Coronary artery (tissue), 2 donors: Measurements from ENCODE around the gene S100A4.
"Not testable (repeated sequence)": the region's sequence is repeated elsewhere in the genome, so short reads cannot be mapped to it uniquely, and the experiment has no call there.

Source experiments
- DNase-seq: peaks from one replicate; pipeline ENCODE4 v3.0.0-alpha.2; 2017; ENCODE audit warnings: low spot score
- H3K27ac ChIP-seq, 2 donors: fragments of 200-600 bp; sonication (generic); one replicate each; pipeline ENCODE4 v1.5.1; 2016 to 2019
- H3K4me3 ChIP-seq: fragments of 200-600 bp; sonication (generic); 2 replicates; pipeline ENCODE4 v1.5.1; 2016; ENCODE audit warnings: mild to moderate bottlenecking, moderate library complexity
- TF ChIP-seq, protein P1 (sequence below): fragments of 200-600 bp; sonication (generic); IDR thresholded peaks from one replicate; pipeline ENCODE4 v1.5.1; 2019; ENCODE audit warnings: antibody characterized with exemption

The S100A4 gene

DNA sequence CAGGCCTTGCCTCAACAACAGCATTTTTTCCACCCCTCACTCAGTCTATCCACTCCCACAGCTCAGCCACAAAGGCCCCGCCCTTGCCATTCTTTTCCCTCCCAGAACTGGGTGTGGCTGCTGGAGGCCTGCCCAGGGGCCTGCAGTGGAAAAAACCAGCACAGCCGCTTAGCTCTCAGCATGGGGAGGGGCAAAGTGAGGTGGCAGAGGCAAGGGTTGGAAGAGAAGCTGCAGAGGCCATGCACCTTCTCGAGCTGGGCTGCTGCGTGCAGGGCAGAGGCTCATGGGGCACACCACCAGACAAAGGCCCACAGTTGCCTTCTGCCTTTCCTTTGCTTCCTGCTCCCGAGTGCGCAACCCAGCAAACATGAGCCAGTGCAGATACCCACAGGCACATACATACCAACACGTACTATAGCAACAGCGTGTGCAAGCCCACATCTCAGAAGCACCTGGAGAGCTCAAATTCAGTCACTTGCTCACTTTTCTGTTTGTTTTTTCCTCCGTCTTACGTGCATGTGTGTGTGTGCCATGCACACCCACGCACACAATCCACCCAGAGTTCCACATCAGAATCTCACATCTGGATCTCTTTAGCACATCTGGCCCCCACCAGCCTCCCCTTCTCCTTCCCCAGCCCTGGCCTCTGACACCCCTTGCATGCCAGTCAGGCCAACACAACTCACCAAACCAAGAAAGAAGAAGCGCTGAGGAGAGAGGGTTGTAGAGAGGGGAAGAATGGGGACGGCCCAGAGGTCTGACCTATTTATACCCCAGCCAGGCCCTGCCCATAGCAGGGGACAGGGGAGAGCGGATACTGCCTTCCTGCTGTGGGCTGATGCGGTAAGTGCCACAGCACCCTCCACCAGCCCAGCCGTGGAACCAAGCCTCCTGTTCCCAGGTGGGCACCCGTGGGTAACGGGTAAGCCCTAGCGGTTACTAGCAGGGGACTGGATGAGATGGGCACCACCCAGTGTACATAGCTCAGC, at the start of gene S100A4:
Gene S100A4, minus strand, starts transcription at position 740 of the 989 bp plus-strand sequence. CDS start 1,012 bp downstream, outside the sequence.
- Histone ChIP-seq H3K4me3 (peak within 1 kb of the TSS; percentile 76), H3K27ac (peak within 1 kb of the TSS; percentile 38 to 96)

DNA sequence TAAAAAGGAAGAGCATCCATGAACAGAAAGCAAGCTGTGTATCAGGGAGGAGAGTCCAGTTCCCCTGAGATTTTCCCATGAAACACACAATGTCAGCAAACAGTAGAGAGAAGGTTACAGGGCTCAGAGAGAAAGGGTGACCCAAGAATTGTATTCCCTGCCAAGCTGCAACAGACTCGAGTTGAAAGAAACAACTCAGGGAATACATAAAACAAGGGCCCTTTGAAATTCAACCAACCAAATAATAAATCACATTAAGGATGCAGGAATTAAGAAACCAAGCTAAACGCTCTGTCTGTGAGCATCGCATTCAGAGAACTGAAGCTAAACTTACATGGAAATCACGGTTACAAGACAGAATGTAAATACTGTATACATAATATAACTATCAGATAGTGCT, 47.1 kb upstream of the S100A4 start:
- Histone ChIP-seq H3K4me3 (no peak overlapping the region), H3K27ac (no peak overlapping the region)
- no peak for DNase-seq
- TF ChIP-seq, protein P1, sequence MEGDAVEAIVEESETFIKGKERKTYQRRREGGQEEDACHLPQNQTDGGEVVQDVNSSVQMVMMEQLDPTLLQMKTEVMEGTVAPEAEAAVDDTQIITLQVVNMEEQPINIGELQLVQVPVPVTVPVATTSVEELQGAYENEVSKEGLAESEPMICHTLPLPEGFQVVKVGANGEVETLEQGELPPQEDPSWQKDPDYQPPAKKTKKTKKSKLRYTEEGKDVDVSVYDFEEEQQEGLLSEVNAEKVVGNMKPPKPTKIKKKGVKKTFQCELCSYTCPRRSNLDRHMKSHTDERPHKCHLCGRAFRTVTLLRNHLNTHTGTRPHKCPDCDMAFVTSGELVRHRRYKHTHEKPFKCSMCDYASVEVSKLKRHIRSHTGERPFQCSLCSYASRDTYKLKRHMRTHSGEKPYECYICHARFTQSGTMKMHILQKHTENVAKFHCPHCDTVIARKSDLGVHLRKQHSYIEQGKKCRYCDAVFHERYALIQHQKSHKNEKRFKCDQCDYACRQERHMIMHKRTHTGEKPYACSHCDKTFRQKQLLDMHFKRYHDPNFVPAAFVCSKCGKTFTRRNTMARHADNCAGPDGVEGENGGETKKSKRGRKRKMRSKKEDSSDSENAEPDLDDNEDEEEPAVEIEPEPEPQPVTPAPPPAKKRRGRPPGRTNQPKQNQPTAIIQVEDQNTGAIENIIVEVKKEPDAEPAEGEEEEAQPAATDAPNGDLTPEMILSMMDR, result no peak

More for the DNA sequence above, at the start of gene S100A4:
- TF ChIP-seq, protein P1, result no peak
- DNase-seq, result peak; percentile 97

DNA sequence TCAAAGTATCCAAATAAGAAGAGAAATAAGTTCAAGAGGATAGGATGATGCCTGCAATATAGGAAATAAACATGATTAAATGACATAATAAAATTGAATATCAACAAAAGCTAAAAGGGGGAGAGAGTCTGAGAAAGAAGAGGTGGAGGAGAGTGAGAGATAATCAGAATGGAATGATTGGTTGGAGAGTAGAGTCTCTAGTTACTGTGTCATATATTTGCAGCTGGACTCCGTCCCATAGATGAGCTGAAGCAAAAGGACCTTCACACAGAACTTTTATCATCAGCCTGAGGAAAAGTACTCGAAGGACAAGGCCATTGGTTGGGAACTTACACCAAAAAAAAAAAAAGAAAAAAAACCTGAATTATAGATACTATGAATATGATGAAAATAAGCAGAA, 42.9 kb upstream of the S100A4 start:
- TF ChIP-seq, protein P1, result no peak
- H3K27ac ChIP-seq, result no peak overlapping the region
- no peak for DNase-seq
- H3K4me3 ChIP-seq, result no peak overlapping the region

DNA sequence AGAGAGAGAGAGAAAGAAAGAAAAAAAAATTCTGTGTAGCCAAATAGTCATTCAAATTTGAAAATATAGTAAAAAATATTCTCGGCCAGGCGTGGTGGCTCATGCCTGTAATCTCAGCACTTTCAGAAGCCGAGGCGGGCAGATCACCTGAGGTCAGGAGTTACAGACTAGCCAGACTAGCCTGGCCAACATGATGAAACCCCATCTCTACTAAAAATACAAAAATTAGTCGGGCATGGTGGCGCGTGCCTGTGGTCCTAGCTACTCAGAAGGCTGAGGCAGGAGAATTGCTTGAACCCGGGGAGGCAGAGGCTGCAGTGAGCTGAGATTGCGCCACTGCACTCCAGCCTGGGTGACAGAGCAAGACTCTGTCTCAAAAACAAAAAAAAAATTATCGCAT, 42.4 kb upstream of the S100A4 start:
- not testable (repeated sequence) for DNase-seq, H3K4me3 ChIP-seq, H3K27ac ChIP-seq

DNA sequence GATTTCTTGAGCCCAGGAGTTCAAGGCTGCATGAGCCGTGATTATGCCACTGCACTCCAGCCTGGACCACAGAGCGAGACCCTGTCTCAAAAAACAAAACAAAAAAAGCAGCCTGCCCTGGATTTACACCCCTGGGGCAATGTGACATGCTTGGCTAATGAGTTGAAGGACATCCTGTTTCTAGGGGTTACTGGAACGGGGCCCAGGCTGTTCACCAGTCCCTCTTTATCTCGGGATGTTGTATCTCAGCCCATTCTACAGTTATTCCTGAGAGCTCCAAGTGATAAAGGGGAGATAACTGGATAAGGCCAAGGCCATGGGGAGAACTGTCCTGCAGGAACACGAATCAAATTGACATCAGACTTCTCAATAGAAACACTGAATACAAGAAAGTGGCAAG, 41.7 kb upstream of the S100A4 start:
- Histone ChIP-seq H3K27ac (no peak overlapping the region), H3K4me3 (no peak overlapping the region)
- TF ChIP-seq, protein P1, result no peak

DNA sequence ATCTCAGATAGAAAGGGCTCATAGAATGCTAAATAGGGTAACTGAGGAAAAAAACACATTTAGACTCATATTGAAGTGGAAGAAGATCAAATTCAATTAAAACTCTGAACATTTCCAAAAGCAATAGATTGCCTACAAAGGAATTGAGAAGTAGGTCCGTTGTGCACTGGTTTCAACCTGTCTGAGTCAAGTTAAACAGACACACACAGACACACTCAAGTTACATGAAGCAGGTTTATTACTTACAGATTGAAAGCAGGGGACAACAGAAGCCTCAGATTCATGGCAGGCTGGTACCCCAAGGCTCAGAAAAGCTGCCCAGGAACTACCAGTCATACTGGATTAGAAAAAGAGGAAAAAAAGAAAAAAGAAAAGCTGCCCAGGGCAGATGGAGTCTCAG, 40.7 kb upstream of the S100A4 start:
- no peak for DNase-seq
- Histone ChIP-seq H3K27ac (no peak overlapping the region), H3K4me3 (no peak overlapping the region)
- TF ChIP-seq, protein P1, result no peak

More for the DNA sequence above, 41.7 kb upstream of the S100A4 start:
- DNase-seq, result no peak

DNA sequence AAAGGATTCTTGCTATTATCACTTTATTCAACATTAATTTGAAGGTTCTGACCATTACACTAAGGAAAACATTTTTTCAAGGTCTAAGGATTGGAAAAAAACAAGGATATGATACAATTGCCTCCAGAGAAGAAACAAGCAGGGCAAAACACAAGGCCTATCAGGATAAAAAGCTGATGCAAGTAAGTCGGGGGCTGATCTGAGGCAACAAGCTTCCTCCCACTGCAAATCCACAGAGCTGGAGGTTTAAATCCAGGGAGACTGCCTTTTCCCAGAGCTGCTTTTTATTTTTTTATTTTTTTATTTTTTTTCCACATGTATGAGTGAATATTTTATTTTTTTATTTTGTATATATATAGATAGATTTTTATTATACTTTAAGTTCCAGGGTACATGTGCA, 39.4 kb upstream of the S100A4 start:
- TF ChIP-seq, protein P1, result no peak
- H3K27ac ChIP-seq, result no peak overlapping the region
- H3K4me3 ChIP-seq, result no peak overlapping the region
- no peak for DNase-seq
